ENCODE results near the gene FAM53C.

- TF ChIP-seq CTCF (IDR thresholded peaks at IDR 0.05) (no peak), POLR2A (IDR thresholded peaks at IDR 0.05) (no peak), POLR2AphosphoS5 (IDR thresholded peaks at IDR 0.05) (no peak), EP300 (IDR thresholded peaks at IDR 0.05) (no peak)
These were observed 22.9 kb downstream of the FAM53C start for GRCh38 chr5:138360941-138361452.

All from gastroesophageal sphincter (tissue), 3 donors.